Spleen (tissue), 7 donors: ENCODE data around the gene ADAM15.

Experiments
- POLR2A ChIP-seq, 3 donors: fragments of 450-650 bp; IDR thresholded peaks; one replicate each; pipeline ENCODE4 v1.5.1; 2017; ENCODE audit warnings: antibody characterized with exemption in 3 of 3, mild to moderate bottlenecking in 1 of 3
- POLR2AphosphoS5 ChIP-seq, 3 donors: sonication (generic); formaldehyde crosslinking; IDR thresholded peaks; one replicate each; pipeline ENCODE4 v1.5.1; 2017; ENCODE audit warnings: antibody characterized with exemption in 3 of 3
- TF ChIP-seq, protein P1 (sequence below), 11 experiments: fragments of 200-600 bp in 7 of 11; fragments of 450-650 bp in 4 of 11; sonication (generic) in 4 of 11; IDR thresholded peaks in 8 of 11; conservative IDR thresholded peaks in 3 of 11; 1 replicate in 7 of 11; 2 replicates in 4 of 11; pipeline versions ENCODE4 v1.4.0 to v1.8.0; 2016 to 2021; ENCODE audit warnings: antibody characterized with exemption in 11 of 11, inconsistent platforms in 4 of 11, mild to moderate bottlenecking in 1 of 11
- donor health status: DM: no; HTN: no; CAD: no; lungs with moderate emphysema.
- donor health status: DM: no; HTN: no; CAD: no.
- donor health status: DM: no; HTN: no; CAD: no.

DNA sequence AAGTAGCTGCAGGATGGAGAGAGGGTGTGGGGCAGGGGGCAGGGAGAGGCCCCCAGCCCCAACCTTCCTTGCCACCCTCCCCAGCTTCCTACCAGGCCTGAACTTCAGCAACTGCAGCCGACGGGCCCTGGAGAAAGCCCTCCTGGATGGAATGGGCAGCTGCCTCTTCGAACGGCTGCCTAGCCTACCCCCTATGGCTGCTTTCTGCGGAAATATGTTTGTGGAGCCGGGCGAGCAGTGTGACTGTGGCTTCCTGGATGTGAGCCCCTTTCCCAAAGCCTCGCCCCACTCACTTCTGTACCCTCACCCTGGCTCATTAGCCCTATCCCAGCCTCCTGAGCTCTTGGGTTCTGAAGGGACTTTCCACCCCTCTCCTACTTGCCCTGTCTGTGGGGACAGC, 6.0 kb downstream of the ADAM15 start:
- TF ChIP-seq, protein P1, sequence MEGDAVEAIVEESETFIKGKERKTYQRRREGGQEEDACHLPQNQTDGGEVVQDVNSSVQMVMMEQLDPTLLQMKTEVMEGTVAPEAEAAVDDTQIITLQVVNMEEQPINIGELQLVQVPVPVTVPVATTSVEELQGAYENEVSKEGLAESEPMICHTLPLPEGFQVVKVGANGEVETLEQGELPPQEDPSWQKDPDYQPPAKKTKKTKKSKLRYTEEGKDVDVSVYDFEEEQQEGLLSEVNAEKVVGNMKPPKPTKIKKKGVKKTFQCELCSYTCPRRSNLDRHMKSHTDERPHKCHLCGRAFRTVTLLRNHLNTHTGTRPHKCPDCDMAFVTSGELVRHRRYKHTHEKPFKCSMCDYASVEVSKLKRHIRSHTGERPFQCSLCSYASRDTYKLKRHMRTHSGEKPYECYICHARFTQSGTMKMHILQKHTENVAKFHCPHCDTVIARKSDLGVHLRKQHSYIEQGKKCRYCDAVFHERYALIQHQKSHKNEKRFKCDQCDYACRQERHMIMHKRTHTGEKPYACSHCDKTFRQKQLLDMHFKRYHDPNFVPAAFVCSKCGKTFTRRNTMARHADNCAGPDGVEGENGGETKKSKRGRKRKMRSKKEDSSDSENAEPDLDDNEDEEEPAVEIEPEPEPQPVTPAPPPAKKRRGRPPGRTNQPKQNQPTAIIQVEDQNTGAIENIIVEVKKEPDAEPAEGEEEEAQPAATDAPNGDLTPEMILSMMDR (IDR thresholded peaks at IDR 0.05 in 8 of 11, conservative IDR thresholded peaks at IDR 0.05 in 3 of 11), result no peak
- TF ChIP-seq POLR2A (IDR thresholded peaks at IDR 0.05), result no peak
- TF ChIP-seq POLR2AphosphoS5 (IDR thresholded peaks at IDR 0.05), result no peak
